Skin epidermis (tissue), 12 donors: ENCODE measurements around the gene ZFP37.
"Not testable (repeated sequence)": the region's sequence is repeated elsewhere in the genome, so short reads cannot be mapped to it uniquely, and the experiment has no call there.

Experiments used
- H3K27ac ChIP-seq, 21 experiments: fragments of 200-600 bp; sonication (generic) in 11 of 21; one replicate each; pipeline ENCODE4 v1.5.0; 2020; ENCODE audit warnings: mild to moderate bottlenecking in 3 of 21, inconsistent platforms in 2 of 21, moderate library complexity in 2 of 21
- H3K4me3 ChIP-seq, 7 experiments: fragments of 200-600 bp; sonication (generic) in 2 of 7; one replicate each; pipeline ENCODE4 v1.5.0; 2020; ENCODE audit warnings: inconsistent platforms in 2 of 7, mild to moderate bottlenecking in 2 of 7, moderate library complexity in 1 of 7

ZFP37 gene

GRCh38 chr9:113056191-113057106, at the start of gene ZFP37:
TSS of gene ZFP37 (minus strand) at chr9:113056724. CDS start at chr9:113056688, 36 bp downstream.
- H3K27ac ChIP-seq, result peak within 1 kb of the TSS in 19 of 21 experiments; percentile 6 to 80 (median 60)
- peak within 1 kb of the TSS; percentile 44 to 59 (median 57) for H3K4me3 ChIP-seq

GRCh38 chr9:113105345-113105744, 48.8 kb upstream of the ZFP37 start:
- not testable (repeated sequence) for H3K4me3 ChIP-seq, H3K27ac ChIP-seq

DNA sequence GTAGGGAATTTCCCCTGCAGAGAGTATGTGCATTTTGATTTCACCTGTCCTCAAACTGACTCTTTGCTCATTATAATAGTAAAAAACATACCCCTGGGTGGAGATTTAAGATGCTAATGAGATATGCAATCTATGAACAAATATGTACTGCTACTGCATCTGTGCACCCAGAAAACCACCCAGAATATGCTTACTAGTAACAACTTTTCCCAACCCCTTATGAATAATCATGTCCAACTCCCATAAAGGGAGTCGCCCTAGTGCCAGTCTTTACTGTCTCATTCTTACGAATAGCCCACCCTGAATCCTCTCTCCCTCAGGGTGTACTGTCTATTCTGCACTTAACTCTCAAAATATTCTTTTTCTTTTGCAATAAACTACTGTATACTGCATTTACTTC, 39.0 kb upstream of the ZFP37 start:
- Histone ChIP-seq H3K27ac (no peak overlapping the region), H3K4me3 (no peak overlapping the region)

- H3K4me3 ChIP-seq, H3K27ac ChIP-seq: not testable (repeated sequence)
These were observed 33.4 kb upstream of the ZFP37 start for GRCh38 chr9:113089924-113090323.

DNA sequence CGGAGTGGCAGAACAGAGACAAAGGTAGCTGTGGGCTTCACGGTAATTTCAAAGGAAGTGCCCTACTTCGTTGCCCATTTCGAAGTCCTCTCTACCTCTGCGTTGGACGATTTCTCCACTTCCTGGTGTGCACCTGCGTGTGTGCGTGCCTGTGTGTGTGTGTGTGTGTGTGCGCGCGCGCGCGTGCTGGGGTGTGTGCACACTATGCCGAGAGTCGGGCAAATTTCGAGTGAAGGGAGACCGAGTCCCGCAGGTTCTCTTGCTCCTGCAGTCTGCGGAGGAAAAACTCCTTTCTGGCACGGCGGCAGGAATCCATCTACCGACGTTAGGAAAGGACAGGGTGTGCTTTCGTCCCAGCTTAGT, 32.6 kb upstream of the ZFP37 start:
- H3K27ac ChIP-seq, H3K4me3 ChIP-seq: not testable (repeated sequence)

GRCh38 chr9:113088456-113089142, 32.1 kb upstream of the ZFP37 start:
- H3K27ac ChIP-seq, H3K4me3 ChIP-seq: not testable (repeated sequence)

GRCh38 chr9:113062932-113063310, 6.4 kb upstream of the ZFP37 start:
- H3K4me3 ChIP-seq, H3K27ac ChIP-seq: not testable (repeated sequence)

GRCh38 chr9:113062256-113062931, 5.9 kb upstream of the ZFP37 start:
- not testable (repeated sequence) for H3K27ac ChIP-seq, H3K4me3 ChIP-seq

DNA sequence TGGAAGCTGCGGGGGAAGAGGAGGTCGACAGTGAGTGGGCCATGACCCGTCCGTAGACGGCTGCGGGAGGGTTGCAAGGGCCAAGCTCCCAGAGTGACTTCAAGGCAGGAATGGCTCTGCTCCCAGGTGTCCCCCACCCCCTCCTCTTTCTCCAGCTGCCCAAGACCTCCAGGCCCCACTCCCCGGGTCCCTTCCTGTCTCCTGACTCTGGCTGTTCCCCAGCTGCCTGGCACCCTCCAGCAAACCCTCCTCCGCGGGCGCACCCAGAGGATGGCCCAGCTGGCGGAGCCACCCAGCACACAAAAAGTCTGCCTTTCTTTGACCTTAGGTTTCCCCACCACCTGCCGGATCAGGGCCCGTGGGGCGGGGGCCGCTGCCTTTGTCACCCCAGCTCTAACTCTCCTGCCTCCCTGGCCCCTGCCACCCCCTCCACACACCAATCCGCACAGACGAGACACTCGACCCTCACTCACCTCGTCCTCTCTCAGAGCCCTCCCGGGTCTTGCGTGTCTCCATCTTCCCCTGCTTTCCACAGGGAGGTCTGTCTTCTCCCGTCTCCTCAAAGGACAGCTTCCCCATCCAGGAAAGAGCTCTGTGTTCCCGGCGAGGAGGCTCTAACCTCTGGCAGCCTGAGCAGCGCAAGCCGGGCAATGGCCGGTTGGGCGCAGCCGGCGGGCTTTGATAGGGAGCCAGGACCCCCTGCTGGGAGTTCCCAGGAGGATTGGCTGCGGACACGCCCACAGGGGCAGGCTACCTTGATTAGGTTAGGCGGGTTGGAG, 4.7 kb upstream of the ZFP37 start:
- H3K4me3 ChIP-seq, H3K27ac ChIP-seq: not testable (repeated sequence)

- H3K27ac ChIP-seq, H3K4me3 ChIP-seq: not testable (repeated sequence)
These were observed 3.2 kb upstream of the ZFP37 start for GRCh38 chr9:113059581-113060284.

DNA sequence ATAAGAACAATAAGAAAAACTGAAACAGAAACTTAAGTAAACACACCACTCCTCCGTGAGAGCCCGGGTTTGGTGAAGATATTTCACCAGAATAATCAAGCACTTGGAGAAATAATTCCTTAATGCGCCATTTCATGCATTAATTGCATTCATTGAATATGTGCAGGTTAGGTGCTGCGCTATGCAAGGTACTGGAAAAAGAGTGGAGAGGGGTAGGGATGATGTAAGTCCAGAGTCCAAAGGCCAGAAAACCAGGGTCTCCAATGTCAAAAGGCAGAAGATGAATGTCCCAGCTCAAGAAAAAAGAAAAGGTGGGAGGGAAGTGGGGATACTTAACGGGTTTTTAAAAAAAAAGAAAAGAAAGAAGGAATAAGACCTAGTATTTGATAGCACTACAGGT, 669 bp upstream of the ZFP37 start:
- H3K4me3 ChIP-seq, result peak overlapping the region; percentile 44 to 59 (median 57)
- H3K27ac ChIP-seq, result peak overlapping the region in 9 of 21 experiments; percentile 3 to 78 (median 60)

DNA sequence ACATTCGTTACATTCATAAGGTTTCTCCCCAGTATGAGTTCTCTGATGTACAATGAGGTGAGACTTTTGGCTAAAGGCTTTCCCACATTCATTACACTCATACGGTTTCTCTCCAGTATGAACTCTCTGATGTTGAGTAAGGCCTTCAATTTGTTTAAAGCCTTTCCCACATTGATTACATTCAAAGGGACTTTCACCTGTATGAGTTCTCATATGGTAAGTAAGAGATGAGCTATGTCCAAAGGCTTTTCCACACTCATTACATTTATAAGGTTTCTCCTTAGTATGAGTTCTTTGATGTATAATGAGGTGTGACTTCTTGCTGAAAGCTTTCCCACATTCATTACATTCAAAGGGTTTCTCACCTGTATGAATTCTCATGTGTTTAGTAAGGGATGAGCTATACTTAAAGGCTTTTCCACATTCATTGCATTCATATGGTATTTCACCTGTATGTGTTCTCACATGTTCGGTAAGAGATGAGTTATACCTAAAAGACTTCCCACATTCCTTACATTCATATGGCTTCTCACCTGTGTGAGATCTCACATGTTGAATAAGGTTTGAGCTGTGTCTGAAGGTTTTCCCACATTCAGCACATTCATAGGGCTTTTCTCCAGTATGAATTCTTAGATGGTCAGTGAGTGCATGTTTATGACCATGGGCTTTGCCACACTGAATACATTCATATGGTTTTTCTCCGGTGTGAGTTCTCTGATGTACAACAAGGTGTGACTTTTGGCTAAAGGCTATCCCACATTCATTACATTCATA, 13.5 kb downstream of the ZFP37 start:
- Histone ChIP-seq H3K4me3 (no peak overlapping the region), H3K27ac (no peak overlapping the region)

DNA sequence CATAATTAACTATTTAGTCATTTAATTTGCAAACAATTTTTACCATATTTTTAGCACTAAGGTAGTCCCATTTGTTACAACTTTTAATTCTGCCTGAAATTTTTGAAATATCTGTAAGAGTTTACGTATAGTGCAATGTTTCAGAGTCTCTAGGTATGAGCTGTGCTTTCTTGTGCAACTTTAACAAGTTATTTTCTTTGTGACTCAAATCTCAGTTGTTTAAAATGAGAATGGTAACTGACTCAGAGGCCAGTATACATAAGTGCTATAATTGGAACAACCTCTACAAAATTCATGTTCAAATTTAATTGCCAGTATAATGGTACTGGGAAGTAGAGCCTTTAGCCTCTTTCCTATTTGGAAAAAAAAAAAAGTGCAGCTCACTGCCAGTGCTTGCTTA, 30.3 kb downstream of the ZFP37 start:
- H3K4me3 ChIP-seq, result no peak overlapping the region
- no peak overlapping the region for H3K27ac ChIP-seq

DNA sequence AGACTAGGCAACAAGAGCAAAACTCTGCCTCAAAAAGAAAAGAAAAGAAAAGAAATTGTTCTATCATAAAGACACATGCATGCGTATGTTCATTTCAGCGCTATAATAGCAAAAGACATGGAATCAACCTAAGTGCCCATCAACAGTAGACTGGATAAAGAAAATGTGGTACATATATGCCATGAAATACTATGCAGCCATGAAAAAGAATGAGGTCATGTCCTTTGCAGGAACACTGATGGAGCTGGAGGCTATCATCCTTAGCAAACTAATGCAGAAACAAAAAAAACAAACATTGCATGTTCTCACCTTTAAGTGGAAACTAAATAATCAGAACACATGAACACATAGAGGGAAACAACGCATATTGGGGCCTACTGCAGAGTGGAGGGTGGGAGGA, 38.3 kb downstream of the ZFP37 start:
- no peak overlapping the region for H3K27ac ChIP-seq

GRCh38 chr9:113012492-113012891, 44.0 kb downstream of the ZFP37 start:
- no peak overlapping the region for H3K4me3 ChIP-seq

More for the DNA sequence above, 38.3 kb downstream of the ZFP37 start:
- H3K4me3 ChIP-seq, result no peak overlapping the region

DNA sequence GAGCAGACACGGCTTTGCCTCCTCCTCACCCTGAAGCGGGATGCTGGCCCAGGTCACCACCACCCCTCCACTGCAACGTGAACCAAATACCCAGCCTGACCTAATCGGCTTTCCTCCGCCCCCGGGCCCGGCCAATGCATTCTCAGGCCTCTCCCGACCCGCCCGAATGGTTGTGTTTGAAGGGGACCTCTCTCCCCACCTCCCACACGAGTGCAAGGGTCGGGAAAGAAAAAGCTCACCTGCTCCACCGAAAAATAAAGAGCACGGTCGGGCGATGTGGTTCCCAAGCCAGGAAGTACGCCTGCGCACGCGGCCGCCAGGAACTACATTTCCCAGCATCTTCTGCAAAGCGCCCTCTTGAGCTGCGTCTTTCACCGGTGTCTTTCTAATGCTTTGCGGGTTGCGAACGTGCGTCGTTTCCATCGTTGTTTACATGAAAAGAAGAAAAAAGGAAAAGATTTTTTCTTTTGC, 44.6 kb downstream of the ZFP37 start, which contains the start of gene ZNF883:
TSS of gene ZNF883 (minus strand) at position 282 of the 471 bp plus-strand sequence.
- H3K27ac ChIP-seq, result no peak within 1 kb of the TSS
- H3K4me3 ChIP-seq, result peak within 1 kb of the TSS in 4 of 7 experiments; percentile 2 to 27 (median 16)

More at GRCh38 chr9:113012492-113012891, 44.0 kb downstream of the ZFP37 start:
- no peak overlapping the region for H3K27ac ChIP-seq

DNA sequence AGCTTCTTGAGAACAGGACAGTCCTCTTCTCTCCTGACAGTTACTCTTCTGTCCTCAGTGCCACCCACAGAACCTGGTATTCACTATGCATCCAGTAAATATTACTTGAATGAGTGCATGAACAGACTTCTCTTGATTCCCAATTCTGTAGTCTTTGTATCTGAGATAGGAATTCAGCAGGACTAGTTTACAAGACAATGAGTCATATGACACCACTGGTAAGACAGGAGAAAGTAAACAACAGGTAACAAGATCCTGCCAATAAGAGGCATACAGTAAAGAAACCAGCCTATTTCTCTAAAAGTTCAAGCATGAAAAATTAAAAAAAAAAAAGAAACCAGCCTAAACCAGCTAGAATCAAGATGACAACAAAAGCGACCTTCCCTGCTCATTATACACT, 50.7 kb downstream of the ZFP37 start:
- no peak overlapping the region for H3K4me3 ChIP-seq
- no peak overlapping the region for H3K27ac ChIP-seq
